Breast epithelium (tissue), 4 donors: ENCODE measurements around the gene URM1. TPM values are rescaled to one million over a fixed set of nuclear protein-coding genes. Genes with fewer than 3 reads are reported as not detected.
"Not testable (repeated sequence)": the region's sequence is repeated elsewhere in the genome, so short reads cannot be mapped to it uniquely, and the experiment has no call there.

Experiments
- DNase-seq, 2 donors: peaks; one replicate each; pipeline ENCODE4 v3.0.0-alpha.2; 2019; ENCODE audit warnings: low spot score in 2 of 2
- H3K27ac ChIP-seq, 2 donors: fragments of 200-600 bp; sonication (generic) in 1 of 2; one replicate each; pipeline ENCODE4 v1.5.1; 2016 to 2019; ENCODE audit warnings: mild to moderate bottlenecking in 1 of 2
- H3K27me3 ChIP-seq, 2 donors: fragments of 200-600 bp; sonication (generic) in 1 of 2; one replicate each; pipeline versions ENCODE4 v1.5.1 to v1.6.0; 2017 to 2019; ENCODE audit warnings: control low read depth in 1 of 2, mild to moderate bottlenecking in 1 of 2
- H3K36me3 ChIP-seq: fragments of 200-600 bp; one replicate; pipeline ENCODE4 v1.5.1; 2019
- H3K4me1 ChIP-seq, 2 donors: fragments of 200-600 bp; sonication (generic); one replicate each; pipeline ENCODE4 v1.5.1; 2016 to 2019; ENCODE audit warnings: control low read depth in 1 of 2
- H3K4me3 ChIP-seq, 3 donors: fragments of 200-600 bp; sonication (generic); 1 replicate in 2 of 3; 2 replicates in 1 of 3; pipeline ENCODE4 v1.5.1; 2016 to 2019; ENCODE audit warnings: mild to moderate bottlenecking in 3 of 3, moderate library complexity in 2 of 3
- H3K9me3 ChIP-seq, 2 donors: fragments of 200-600 bp; sonication (generic) in 1 of 2; one replicate each; pipeline ENCODE4 v1.5.1; 2016 to 2019; ENCODE audit warnings: control low read depth in 1 of 2
- POLR2A ChIP-seq: fragments of 450-650 bp; IDR thresholded peaks from one replicate; pipeline ENCODE4 v1.6.1; 2016; ENCODE audit warnings: antibody characterized with exemption, mild to moderate bottlenecking, moderate library complexity
- POLR2AphosphoS5 ChIP-seq, 3 donors: sonication (generic); formaldehyde crosslinking; IDR thresholded peaks; one replicate each; pipeline ENCODE4 v1.6.1; 2017; ENCODE audit warnings: antibody characterized with exemption in 3 of 3
- intact Hi-C: fragments of 100-400 bp; cut with DNase I; formaldehyde crosslinking; loops from one replicate; pipeline ENCODE4 v1.15.1; 2023; ENCODE audit warnings: low total_unique reads
- total RNA-seq, 3 donors: library from RNA; depleted of rRNA; stranded (reverse); fragments of >200 nt; gene quantifications; one replicate each; pipeline ENCODE4 v1.1.0, GENCODE V29; 2016
- TF ChIP-seq, protein P1 (sequence below), 3 donors: fragments of 450-650 bp; IDR thresholded peaks; one replicate each; pipeline ENCODE4 v1.5.1; 2016 to 2017; ENCODE audit warnings: antibody characterized with exemption in 3 of 3, mild to moderate bottlenecking in 3 of 3, moderate library complexity in 3 of 3

Gene URM1
- total RNA-seq, 3 donors from 2014 or later, result 21.3 to 24.1 (median 23.8) TPM

GRCh38 chr9:128335914-128336313, 35.3 kb upstream of the URM1 start:
- no peak for DNase-seq
- H3K27ac ChIP-seq, result no peak overlapping the region
- no peaks in the 10 kb centered on the region for H3K36me3 ChIP-seq
- no peaks in the 10 kb centered on the region for H3K9me3 ChIP-seq
- H3K27me3 ChIP-seq, result no peaks in the 10 kb centered on the region
- no peak overlapping the region for H3K4me3 ChIP-seq
- intact Hi-C loops, result no loop called here
- no peak for TF ChIP-seq POLR2AphosphoS5 (IDR thresholded peaks at IDR 0.05)
- no peak for TF ChIP-seq POLR2A
- TF ChIP-seq, protein P1, sequence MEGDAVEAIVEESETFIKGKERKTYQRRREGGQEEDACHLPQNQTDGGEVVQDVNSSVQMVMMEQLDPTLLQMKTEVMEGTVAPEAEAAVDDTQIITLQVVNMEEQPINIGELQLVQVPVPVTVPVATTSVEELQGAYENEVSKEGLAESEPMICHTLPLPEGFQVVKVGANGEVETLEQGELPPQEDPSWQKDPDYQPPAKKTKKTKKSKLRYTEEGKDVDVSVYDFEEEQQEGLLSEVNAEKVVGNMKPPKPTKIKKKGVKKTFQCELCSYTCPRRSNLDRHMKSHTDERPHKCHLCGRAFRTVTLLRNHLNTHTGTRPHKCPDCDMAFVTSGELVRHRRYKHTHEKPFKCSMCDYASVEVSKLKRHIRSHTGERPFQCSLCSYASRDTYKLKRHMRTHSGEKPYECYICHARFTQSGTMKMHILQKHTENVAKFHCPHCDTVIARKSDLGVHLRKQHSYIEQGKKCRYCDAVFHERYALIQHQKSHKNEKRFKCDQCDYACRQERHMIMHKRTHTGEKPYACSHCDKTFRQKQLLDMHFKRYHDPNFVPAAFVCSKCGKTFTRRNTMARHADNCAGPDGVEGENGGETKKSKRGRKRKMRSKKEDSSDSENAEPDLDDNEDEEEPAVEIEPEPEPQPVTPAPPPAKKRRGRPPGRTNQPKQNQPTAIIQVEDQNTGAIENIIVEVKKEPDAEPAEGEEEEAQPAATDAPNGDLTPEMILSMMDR (IDR thresholded peaks at IDR 0.05), result no peak
- H3K4me1 ChIP-seq, result no peaks in the 10 kb centered on the region

- intact Hi-C loops, result no loop called here
- Histone ChIP-seq H3K4me3 (no peak overlapping the region), H3K4me1 (no peaks in the 10 kb centered on the region), H3K27me3 (no peaks in the 10 kb centered on the region), H3K36me3 (no peaks in the 10 kb centered on the region), H3K27ac (no peak overlapping the region), H3K9me3 (no peaks in the 10 kb centered on the region)
- DNase-seq, result no peak
- TF ChIP-seq POLR2AphosphoS5 (IDR thresholded peaks at IDR 0.05) (no peak), POLR2A (no peak)
- TF ChIP-seq, protein P1 (IDR thresholded peaks at IDR 0.05), result no peak
Observed at GRCh38 chr9:128337936-128338335, 33.2 kb upstream of the URM1 start.

DNA sequence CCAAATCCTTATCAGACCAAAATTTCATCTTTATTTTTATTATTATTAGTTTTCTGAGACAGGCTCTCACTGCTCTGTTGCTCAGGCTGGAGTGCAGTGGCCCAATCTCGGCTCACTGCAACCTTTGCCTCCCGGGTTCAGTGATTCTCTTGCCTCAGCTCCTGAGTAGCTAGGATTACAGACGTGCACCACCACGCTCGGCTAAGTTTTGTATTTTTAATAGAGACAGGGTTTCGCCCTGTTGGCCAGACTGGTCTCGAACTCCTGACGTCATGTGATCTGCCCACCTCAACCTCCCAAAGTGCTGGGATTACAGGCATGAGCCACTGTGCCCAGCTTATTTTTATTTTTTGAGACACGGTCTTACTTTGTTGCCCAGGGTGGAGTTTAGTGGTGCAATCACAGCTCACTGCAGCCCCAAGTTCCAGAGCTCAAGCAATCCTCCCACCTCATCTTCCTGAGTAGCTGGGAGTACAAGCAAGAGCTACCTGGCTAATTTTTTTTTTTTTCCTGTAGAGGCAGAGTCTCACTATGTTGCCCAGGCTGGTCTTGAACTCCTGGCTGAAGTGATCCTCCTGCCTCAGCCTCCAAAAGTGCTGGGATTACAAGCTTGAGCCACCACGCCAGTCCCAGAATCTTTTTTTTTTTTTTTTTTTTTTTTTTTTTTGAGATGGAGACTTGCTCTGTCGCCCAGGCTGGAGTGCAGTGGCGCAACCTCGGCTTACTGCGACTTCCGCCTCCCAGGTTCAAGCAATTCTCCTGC, 32.1 kb upstream of the URM1 start:
- intact Hi-C loops, H3K4me3 ChIP-seq, H3K27ac ChIP-seq, H3K36me3 ChIP-seq, H3K27me3 ChIP-seq, H3K9me3 ChIP-seq, DNase-seq, H3K4me1 ChIP-seq: not testable (repeated sequence)

- Histone ChIP-seq H3K27me3 (no peaks in the 10 kb centered on the region), H3K27ac (peak within 1 kb of the TSS; percentile 66 to 76), H3K4me1 (no peaks in the 10 kb centered on the region), H3K9me3 (no peaks in the 10 kb centered on the region), H3K4me3 (peak within 1 kb of the TSS; percentile 78 to 89 (median 84)), H3K36me3 (no peaks in the 10 kb centered on the region)
- intact Hi-C loops, result no loop called here
- DNase-seq, result peak; percentile 52 to 72
- TF ChIP-seq POLR2A (no peak), POLR2AphosphoS5 (IDR thresholded peaks at IDR 0.05) (no peak)
- TF ChIP-seq, protein P1 (IDR thresholded peaks at IDR 0.05), result no peak
Observed at GRCh38 chr9:128339761-128340690, 31.1 kb upstream of the URM1 start, which contains the start of gene SLC27A4. Gene SLC27A4, plus strand, starts transcription at chr9:128340527. Its CDS starts 2,606 bp downstream, at chr9:128343133.

DNA sequence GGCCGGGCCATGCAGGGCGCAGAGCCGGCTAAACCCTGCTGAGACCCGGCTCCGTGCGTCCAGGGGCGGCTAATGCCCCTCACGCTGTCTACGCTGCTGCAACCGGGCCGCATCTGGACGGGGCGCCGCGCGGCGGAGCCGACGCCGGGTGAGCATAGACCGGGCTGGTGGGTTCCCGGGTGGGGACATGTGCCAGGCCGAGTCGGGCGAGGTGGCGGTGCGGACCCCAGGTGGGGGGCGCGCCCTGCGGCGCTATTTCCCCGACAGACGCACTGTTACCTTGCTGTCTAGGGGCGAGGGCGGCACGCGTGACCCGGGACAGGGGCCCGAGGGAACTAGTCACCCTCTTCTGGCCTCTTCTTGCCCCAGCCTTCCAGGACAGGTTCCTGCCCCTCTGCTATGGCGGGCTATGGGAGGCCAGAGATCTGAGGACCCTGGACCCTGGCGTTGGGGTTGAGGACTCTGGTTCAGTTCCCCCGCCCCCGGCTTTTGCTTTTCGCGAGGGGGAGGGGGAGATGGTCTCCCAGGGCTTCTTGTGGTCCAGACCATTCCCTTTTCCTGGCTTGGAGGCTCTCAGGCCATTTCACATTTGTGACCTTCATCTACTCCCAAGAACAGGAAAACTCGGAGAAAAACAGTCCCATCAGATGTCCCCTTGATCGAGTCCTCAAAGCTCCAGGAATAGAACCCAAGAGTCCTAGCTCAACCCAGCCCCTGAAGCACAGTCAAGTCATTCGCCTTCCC, 30.3 kb upstream of the URM1 start:
- H3K27ac ChIP-seq, result peak overlapping the region; percentile 66 to 76
- H3K27me3 ChIP-seq, result no peaks in the 10 kb centered on the region
- H3K4me3 ChIP-seq, result peak overlapping the region; percentile 78 to 89 (median 84)
- intact Hi-C loops, result no loop called here
- H3K4me1 ChIP-seq, result no peaks in the 10 kb centered on the region
- H3K9me3 ChIP-seq, result no peaks in the 10 kb centered on the region
- no peak for DNase-seq
- TF ChIP-seq POLR2AphosphoS5 (IDR thresholded peaks at IDR 0.05) (no peak), POLR2A (no peak)
- TF ChIP-seq, protein P1 (IDR thresholded peaks at IDR 0.05), result no peak
- no peaks in the 10 kb centered on the region for H3K36me3 ChIP-seq
